ENCODE results near the gene CEACAM7.

- TF ChIP-seq POLR2A (IDR thresholded peaks at IDR 0.05) (no peak), CTCF (IDR thresholded peaks at IDR 0.05 in 8 of 11, conservative IDR thresholded peaks at IDR 0.05 in 3 of 11) (no peak)
Measured at GRCh38 chr19:41734585-41734984, 46.5 kb upstream of the CEACAM7 start.
